NCI-H1048 (cell line): ENCODE measurements around the gene AHCY.
"Not testable (repeated sequence)": the region's sequence is repeated elsewhere in the genome, so short reads cannot be mapped to it uniquely, and the experiment has no call there.

Source experiments
- DNase-seq: peaks from one replicate; lab custom pipeline; 2025; lab: John Stamatoyannopoulos, UW

AHCY gene

GRCh38 chr20:34302723-34303533, at the start of gene AHCY:
AHCY (minus strand) TSS chr20:34303355; CDS start chr20:34303270, 85 bp downstream.
- peak; percentile 88 for DNase-seq

GRCh38 chr20:34350095-34350494, 46.9 kb upstream of the AHCY start:
- DNase-seq, result no peak

DNA sequence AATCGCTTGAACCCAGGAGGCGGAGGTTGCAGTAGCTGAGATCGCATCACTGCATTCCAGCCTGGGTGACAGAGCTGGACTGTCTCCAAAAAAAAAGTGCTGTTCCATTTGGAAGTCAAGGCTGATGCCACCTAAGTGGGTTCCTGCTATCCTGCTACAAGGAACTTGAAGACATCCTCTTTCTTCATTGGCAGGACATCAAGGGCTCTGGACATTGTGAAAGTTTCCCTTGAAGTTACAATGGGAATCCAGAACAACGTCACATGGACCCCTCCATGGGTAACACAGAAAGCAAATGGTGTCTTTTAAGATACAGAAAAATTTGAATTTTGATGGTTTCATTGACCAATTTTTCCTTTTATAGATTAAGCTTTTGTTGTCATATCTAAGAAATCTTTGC, 44.4 kb upstream of the AHCY start:
- DNase-seq, result no peak

DNA sequence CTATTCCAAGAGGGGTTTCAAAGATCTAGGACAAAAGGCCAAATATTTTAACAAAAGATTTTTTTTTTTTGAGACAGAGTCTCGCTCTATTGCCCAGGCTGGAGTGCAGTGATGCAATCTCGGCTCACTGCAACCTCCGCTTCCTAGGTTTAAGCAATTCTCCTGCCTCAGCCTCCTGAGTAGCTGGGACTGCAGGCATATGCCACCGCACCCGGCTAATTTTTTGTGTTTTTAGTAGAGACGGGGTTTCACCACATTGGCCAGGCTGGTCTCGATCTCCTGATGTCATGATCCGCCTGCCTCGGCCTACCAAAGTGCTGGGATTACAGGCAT, 43.3 kb upstream of the AHCY start:
- not testable (repeated sequence) for DNase-seq

DNA sequence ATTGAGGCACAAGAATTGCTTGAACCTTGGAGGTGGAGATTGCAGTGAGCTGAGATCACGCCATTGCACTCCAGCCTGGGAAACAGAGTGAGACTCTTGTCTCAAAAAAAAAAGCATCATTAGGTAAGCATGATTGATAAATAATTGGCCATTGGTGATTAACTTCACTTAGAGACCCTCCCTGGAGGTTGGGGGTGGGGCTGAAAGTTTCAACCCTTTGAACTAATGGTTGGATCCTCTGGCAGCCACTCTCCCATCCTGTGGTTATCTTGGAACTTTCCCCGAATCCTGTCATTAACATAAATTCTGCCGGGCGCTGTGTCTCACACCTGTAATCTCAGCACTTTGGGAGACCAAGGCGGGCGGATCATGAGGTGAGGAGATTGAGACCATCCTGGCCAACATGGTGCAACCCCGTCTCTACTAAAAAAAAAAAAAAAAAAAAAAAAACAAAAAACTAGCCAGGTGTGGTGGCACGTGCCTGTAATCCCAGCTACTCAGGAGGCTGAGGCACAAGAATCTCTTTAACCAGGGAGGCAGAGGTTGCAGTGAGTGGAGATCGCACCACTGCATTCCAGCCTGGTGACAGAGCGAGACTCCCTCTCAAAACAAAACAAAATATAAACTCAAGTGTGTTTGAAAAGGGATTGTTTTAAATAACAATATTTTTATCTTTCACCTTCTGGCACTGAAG, 42.8 kb upstream of the AHCY start:
- DNase-seq, result not testable (repeated sequence)

GRCh38 chr20:34345402-34345736, 42.2 kb upstream of the AHCY start:
- DNase-seq, result no peak

GRCh38 chr20:34344238-34344637, 41.1 kb upstream of the AHCY start:
- DNase-seq, result no peak

DNA sequence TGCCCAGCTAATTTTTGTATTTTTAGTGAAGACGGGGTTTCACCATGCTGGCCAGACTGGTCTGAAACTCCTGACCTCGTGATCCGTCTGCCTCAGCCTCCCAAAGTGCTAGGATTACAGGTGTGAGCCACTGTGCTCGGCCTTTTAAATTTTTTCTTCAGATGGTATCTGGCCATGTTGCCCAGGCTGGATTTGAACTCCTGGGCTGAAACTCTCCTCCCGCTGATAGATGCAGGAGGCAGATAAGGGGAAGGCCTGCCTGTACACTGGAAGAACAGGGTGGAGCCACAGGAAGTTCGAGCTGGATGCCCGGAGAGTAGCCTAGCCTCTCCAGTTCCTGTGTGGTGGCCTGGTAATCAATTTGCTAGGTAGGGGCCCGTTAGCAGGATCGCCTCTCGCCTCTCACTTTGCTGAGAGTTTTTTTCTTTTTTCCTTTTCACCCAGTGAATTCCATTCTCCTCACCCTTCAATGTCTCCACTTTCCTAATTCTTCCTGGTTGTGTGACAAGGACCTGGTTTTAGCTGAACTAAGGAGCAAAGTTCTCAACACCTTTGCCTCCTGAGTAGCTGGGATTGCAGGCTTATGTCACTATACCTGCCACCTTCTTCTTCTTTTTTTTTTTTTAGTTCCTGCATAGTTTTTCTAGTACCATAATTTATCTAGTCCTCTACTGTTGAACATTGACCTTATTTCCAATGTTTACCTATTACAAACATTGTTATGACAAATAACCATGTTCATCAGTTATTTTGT, 40.5 kb upstream of the AHCY start:
- no peak for DNase-seq

DNA sequence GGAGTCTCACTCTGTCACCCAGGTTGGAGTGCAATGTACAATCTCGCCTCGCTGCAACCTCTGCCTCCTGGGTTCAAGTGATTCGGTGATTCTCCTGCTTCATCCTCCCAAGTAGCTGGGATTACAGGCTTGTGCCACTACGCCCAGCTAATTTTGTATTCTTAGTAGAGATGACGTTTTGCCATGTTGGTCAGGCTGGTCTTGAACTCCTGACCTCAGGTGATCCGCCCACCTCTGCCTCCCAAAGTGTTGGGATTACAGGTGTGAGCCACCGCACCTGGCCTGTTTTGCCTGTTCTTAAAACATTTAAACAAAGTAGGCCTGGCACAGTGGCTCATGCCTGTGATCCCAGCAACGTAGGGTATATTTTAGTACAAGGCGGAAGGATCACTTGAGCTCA, 38.0 kb upstream of the AHCY start:
- not testable (repeated sequence) for DNase-seq

- not testable (repeated sequence) for DNase-seq
These were observed 37.6 kb upstream of the AHCY start for GRCh38 chr20:34340726-34341125.

GRCh38 chr20:34337982-34338726, 35.0 kb upstream of the AHCY start:
- no peak for DNase-seq

GRCh38 chr20:34337544-34337943, 34.4 kb upstream of the AHCY start:
- no peak for DNase-seq

DNA sequence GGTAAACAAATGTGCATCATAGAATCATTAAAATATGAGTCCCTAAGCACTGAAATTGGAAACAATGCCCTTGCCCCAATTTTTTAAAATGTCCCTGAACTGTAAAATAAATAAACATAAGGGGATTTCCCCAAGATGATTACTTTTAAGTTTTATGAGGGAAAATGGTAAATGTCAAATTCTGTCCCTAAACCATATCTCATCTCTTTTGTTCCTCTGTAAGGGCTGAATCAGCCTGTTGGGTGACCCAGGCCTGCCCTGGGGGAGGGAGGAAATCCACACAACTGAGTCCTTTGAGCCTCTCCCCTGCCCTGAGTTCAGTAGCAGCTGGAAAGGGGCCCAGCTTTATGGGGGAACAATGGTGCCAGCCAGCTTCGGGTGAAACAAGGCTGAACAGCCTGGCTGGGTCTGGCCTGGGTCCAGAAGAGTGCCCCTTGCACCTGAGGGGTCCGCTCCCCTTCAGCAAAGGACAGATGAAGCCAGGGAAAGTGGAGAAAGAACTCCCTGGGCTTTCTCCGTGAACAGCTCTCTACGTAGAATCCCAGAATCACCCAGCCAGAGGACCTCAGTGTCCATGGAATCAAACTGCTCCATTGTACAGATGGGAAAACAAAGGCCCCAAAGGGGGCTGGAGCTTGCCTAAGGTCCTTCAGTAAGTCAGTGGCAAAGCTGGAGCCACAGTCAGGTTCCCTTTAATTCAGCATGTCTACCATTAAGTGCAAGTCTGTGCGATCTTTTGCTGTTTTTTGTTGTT, 31.7 kb upstream of the AHCY start:
- no peak for DNase-seq

DNA sequence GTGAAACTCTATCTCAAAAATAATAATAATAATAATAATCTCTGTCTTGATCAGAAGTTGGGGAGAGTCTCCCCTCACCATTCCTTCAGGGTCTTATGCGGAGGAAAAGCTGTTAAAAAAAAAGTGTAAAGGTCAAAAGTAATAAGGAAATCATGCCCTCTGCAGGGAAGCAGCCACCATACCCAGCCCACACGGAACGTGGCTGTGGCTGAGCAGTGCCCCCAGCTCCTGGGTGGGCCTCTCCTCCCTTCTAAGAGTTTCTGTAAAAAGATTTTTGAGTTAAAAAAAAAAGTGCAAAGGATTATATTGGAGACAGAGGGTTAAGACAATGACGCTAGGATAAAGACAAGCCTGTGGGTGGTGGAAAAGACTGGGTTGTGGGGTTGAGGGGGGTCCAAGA, 30.6 kb upstream of the AHCY start:
- DNase-seq, result no peak

DNA sequence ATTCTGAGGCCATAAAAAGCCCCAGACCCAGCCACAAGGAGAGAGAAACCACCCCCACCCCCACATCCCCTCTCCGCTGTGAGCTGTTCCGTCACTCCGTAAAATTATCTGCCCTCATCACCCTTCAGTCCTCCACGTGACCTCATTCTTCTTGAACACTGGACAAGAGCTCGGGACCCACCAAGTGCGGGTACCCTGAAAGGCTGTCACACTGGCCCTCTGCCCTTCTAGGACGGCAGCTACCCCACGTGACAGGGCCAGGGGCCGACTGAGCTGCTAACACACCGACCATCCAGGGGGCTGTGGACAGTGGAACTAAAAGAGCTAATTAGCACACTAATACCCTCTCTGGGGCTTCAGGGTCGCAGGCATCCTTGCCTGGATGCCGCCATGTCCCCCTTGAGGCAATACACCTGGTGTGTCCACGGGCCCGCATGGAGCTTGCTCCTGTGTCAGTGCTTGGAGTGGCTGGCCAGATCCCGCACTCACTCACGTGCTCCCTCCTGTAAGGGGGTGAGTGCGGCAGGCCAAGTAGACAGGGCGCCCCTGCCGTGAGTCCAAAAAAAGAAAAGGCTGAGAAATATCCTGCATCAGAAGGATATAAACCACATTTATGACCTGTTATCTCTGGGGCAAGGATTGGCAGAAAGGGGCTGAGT, 29.2 kb upstream of the AHCY start:
- DNase-seq, result no peak

- DNase-seq, result no peak
These were observed 28.7 kb upstream of the AHCY start for GRCh38 chr20:34331838-34332237.

DNA sequence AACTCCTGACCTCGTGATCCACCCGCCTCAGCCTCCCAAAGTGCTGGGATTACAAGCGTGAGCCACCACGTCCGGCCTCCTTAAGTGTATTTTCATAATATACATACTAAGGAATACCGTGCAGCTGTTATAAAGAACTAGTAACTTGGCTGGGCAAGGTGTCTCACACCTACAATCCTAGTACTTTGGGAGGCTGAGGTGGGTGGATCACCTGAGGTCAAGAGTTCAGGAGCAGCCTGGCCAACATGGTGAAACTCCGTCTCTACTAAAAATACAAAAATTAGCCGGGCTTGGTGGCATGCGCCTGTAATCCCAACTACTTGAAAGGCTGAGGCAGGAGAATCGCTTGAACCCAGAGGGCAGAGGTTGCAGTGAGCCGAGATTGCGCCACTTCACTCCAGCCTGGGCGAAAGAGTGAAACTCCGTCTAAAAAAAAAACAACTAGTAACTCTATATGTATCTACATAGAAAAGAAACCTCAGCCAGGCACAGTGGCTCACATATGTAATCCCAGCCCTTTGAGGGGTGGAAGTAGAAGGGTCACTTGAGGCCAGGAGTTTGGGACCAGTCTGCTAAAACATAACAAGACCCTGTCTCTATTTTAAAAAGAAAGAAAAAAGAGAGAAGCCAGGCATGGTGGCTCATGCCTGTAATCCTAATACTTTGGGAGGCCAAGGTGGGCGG, 27.8 kb upstream of the AHCY start:
- not testable (repeated sequence) for DNase-seq

- DNase-seq, result no peak
These were observed 25.9 kb upstream of the AHCY start for GRCh38 chr20:34328928-34329677.

GRCh38 chr20:34328207-34328606, 25.1 kb upstream of the AHCY start:
- not testable (repeated sequence) for DNase-seq

- DNase-seq, result no peak
These were observed 21.4 kb upstream of the AHCY start for GRCh38 chr20:34324541-34324940.
